LoVo (cell line): ENCODE data around the gene TECPR1.

Source experiments
- DNase-seq: peaks from one replicate; pipeline ENCODE4 v3.0.0-alpha.2; 2016; ENCODE audit warnings: low spot score

Gene TECPR1

GRCh38 chr7:98249106-98249505, 2.9 kb downstream of the TECPR1 start:
- DNase-seq: no peak

- DNase-seq: no peak
Observed at GRCh38 chr7:98248156-98248555, 3.9 kb downstream of the TECPR1 start.

GRCh38 chr7:98244871-98245270, 7.2 kb downstream of the TECPR1 start:
- no peak for DNase-seq

GRCh38 chr7:98242934-98243333, 9.1 kb downstream of the TECPR1 start:
- no peak for DNase-seq

DNA sequence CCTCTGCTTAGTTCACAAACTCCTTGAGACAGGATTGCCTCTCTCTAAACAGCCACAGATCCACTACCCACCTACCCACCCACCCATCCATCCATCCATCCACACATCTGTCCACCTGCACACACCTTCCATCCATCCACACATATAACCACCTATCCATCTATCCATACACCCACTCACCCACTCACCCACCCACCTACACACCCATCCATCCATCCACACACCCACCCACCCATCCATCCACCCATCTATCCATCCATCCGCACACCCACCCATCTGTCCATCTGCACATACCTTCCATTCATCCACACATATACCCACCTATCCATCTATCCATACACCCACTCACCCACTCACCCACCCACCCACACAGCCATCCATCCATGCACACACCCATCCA, 9.7 kb downstream of the TECPR1 start:
- DNase-seq: no peak

DNA sequence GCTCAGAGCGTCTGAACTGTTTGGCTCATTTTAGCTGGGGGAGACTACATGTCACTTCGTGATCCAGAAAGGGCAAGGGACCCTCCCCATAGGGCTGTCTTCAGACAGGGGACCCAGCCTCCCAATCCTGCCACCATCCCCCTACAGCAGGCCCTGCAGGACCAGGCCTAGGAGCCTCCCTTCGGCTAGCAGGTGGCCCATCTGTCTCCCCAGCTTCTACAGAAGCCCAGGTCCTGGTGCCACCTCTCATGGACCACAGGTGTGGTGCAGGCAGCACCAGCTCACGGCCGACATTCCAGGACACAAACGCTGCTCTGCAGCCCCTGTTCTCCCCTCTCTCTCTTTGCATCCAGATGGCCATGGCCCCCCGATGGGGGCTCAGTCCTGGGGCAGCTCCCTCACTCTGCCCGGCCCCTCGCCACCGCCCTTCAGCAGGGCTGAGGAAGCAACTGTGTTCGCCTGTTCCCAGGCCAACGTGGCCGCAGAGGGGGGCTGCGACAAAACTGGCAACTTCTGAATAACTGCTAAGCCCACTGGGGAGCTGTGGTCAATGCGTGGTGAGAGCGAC, 10.3 kb downstream of the TECPR1 start:
- no peak for DNase-seq

DNA sequence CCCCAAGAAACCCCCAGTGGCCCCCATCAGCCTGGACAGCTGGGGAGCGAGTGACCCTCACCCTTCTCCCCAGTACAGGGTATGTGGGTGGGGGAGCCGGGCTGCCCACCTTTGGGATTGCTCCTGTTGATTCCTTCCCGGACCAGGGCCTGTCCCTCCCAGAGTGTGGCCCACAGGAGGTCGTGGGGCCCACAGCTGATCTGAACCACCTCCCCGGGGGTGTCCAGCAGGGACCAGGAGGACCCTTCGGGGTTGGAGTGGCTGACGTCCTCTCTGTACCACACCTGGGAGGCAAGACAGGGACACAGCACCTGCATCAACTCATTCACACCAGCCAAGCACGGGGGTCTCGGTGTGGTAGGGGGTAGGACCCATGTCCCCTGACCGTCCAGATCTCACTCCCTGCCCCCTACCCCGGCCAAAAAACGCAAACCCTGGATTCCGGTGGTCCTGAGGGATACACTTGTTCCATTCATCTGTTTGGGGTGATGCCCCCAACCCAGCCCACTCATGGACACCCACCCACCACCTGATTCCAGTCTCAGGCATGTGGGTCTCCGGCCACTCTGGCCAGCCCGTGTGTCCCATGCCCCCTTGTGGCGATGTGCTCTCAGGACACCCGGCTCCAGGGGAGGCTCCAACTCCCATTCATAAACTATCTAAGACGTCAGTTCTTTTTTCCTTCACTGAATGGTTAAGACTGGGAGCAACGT, 10.9 kb downstream of the TECPR1 start:
- DNase-seq: peak; percentile 38

DNA sequence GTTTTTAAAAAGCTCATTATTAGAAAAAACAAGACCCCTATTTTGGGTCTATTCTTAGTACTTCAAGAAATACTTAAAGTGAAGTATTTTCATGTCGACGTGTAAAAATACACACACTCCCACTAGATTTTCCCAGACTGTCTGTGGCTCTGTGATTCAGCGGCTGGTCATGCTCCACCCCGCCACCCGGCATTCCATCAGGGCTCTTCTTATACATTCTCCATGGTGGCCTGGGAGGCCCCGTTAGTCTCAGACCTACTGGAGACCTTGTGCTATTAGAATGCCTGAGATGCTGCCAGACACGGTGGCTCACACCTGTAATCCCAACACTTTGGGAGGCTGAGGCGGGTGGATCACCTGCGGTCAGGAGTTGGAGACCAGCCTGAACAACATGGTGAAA, 13.1 kb downstream of the TECPR1 start:
- DNase-seq: no peak

DNA sequence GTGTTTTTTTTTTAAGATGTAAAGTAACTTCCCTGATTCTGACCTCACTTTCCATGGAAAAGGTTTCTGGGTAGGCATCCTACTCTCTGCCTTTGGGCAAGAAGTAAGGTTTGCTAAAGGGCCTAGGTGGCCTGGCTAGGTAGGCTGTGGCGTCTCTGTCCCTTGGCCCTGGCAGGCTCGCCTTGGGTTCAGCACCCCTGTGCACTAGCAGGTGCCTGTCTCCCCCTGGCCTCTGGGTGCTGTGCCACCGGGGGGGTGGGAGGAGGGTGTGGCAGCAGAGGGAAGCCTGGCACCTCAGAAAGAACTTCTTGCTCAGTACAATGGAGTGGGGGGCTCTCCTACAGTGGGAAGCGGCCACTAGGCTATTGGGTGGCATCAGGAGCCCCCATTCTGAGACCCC, 14.0 kb downstream of the TECPR1 start:
- DNase-seq: no peak

- DNase-seq: no peak
Observed at GRCh38 chr7:98236355-98237185, 15.5 kb downstream of the TECPR1 start.

GRCh38 chr7:98235901-98236300, 16.1 kb downstream of the TECPR1 start:
- no peak for DNase-seq

DNA sequence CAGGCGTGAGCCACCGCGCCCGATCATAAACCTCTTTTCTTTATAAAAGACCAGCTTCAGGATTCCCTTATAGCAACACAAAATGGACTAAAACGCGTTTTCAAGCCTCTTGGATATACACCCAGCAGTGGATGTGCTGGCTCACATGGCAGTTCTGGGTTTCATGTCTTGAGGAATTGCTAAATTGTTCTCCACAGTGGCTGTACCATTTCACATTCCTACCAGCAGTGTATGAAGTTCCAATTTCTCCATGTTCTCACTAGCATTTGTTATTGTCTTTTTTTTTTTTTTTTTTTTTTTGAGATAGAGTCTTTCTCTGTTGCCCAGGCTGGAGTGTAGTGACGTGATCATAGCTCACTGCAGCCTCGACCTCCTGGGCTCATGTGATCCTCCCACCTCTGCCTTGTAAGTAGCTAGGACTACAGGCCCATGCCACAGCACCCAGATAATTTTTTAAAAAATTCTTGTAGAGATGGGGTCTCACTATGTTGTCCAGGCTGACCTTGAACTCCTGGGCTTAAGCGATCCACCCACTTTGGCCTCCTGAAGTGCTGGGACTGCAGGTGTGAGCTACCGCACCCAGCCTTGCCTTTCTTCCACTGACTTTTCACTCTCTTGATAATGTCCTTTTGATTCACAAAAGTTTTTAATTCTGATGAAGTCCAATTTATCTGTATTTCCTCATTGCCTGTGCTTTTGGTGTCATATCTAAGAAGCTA, 17.4 kb downstream of the TECPR1 start:
- DNase-seq: no peak

GRCh38 chr7:98233219-98234070, 18.6 kb downstream of the TECPR1 start:
- DNase-seq: no peak

- DNase-seq: no peak
Observed at GRCh38 chr7:98232799-98233198, 19.2 kb downstream of the TECPR1 start.

DNA sequence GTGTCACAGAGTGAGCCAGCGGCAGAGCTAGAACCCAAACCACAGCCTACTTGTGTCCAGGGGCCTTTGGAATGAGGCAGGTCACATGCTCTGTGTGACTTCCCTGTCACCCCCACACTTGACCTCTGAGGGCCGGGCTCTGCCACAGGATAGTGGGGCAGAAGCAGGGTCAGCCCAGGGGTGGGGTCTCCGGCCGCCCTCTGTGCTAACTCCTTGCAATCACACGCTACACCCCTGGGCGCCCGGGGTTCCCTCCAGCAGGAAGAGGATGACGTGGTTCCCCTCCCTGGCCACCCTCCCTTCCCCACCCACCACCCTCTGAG, 19.8 kb downstream of the TECPR1 start:
- DNase-seq: no peak

GRCh38 chr7:98231493-98232262, 20.4 kb downstream of the TECPR1 start:
- no peak for DNase-seq

DNA sequence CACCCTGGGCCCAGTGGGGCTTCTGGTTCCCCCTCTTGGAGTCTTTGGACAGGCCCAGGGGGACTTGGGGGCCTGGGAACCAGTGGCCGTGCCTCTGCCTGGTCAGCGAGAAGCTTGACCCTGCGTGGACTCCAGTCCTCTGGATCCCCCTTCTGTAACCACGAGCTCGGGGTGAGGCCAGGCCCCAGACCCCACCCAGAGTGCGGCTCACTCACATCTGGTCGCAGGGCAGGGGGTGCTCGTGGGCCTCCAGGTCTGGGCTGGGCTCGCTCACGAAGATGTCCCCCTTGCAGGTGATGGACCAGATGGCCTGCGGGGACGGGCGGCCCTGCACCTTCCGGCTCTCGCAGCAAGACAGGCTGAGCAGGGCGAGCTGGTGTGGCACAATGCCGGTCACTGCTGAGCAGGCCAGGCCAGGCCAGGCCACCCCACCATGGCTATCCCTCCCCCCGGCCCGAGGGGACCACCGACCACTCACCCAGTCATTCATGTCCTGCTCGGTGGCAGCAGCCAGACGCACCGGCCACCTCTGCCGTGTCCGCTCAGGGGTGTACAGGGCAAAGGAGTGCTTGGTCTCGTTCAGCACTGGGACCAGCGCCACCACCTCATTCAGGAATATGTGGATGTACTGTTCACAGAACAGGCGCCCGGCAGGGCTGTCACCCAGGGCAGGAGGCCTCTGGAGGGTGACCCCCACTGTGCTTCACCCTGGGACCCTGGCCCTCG, 21.1 kb downstream of the TECPR1 start:
- no peak for DNase-seq

DNA sequence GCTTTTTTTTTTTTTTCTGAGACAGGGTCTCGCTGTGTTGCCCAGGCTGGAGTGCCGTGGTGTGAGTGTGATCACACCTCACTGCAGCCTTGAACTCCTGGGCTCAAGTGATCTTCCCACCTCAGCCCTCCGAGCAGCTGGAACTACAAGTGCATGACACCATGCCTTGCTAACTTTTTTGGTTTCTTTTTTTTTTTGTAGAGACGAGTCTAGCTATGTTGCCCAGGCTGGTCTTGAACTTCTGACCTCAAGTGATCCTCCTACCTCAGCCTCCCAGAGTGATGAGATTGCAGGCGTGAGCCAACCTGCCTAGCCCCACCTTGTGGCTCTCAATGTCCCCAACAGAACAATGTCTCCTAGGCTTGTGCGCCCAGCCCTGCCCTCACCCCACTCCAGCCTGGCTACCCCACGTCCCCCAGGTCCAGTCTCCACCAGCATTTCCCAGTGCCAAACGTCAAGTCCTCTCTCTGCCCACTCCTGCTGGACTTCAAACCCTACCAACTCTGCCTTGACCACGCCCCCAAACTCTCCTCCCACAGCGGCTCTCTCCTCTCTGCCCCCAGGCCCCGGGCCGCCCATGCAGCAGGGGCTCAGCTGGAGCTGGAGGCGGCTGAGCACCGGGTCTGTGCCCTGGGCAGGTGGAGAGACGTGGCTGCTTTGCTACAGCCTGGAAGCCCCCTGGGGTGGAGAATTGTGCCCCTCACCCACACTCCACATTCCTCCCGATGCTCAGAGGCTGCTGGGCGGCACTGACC, 21.9 kb downstream of the TECPR1 start:
- no peak for DNase-seq

- DNase-seq: no peak
Observed at GRCh38 chr7:98229441-98229840, 22.6 kb downstream of the TECPR1 start.

DNA sequence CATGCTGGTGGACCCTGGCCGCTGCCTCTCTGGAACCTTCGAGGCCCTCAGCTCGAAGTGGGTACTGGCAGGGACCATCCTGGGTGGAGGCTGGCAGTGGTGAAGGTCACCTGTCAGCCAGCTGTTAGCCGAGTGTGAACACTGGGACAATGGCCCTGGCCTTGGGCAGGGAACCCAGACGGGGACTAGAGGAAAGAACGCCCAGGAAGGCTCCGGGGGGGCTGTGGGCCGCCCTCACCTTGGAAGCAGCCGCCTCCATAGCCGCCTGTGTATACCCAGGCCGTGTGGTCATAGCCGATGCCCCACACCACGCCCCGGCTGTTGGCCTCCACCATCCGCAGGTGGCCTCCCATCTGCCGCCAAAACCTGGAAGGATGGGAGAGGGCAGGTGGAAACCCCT, 23.2 kb downstream of the TECPR1 start:
- no peak for DNase-seq
